Glomerular visceral epithelial cell (primary cell): ENCODE data around the gene SEPHS2.
A peak's percentile ranks its signal among the peaks of the same experiment; 100 is the strongest.
"Not testable (repeated sequence)": the region's sequence is repeated elsewhere in the genome, so short reads cannot be mapped to it uniquely, and the experiment has no call there.

Experiments
- DNase-seq: peaks from one replicate; pipeline ENCODE4 v3.0.0-alpha.2; 2016; ENCODE audit errors: extremely low spot score

SEPHS2 gene

GRCh38 chr16:30398661-30399434, 46.8 kb downstream of the SEPHS2 start:
- no peak for DNase-seq

GRCh38 chr16:30397776-30398660, 47.7 kb downstream of the SEPHS2 start:
- no peak for DNase-seq

GRCh38 chr16:30397056-30397455, 48.6 kb downstream of the SEPHS2 start:
- no peak for DNase-seq

- not testable (repeated sequence) for DNase-seq
Measured at GRCh38 chr16:30396627-30397026, 49.0 kb downstream of the SEPHS2 start.

- DNase-seq: no peak
Measured at GRCh38 chr16:30395992-30396585, 49.6 kb downstream of the SEPHS2 start.

GRCh38 chr16:30395155-30395991, 50.3 kb downstream of the SEPHS2 start, which contains the start of gene ZNF48:
TSS of gene ZNF48 (plus strand) at chr16:30395420. CDS start at chr16:30395795, 375 bp downstream.
- DNase-seq: peak; percentile 90

GRCh38 chr16:30394592-30395154, 51.0 kb downstream of the SEPHS2 start:
- DNase-seq: peak; percentile 15
